ENCODE measurements around the gene C6orf89.

- TF ChIP-seq CTCF (IDR thresholded peaks at IDR 0.05; ENCODE audit: low read length) (no peak), EZH2 (IDR thresholded peaks at IDR 0.05; ENCODE audit: borderline replicate concordance, low read length) (no peak)
Observed at GRCh38 chr6:36837686-36838085, 48.1 kb upstream of the C6orf89 start.

Data from OCI-LY1 (cell line).